ENCODE results near the gene SEC11A. TPM values are rescaled to one million over a fixed set of nuclear protein-coding genes. Genes with fewer than 3 reads are reported as not detected.
"Not testable (repeated sequence)": the region's sequence is repeated elsewhere in the genome, so short reads cannot be mapped to it uniquely, and the experiment has no call there.

Gene SEC11A
- total RNA-seq, 1 donor from 2014 or later, result 68.9 TPM

DNA sequence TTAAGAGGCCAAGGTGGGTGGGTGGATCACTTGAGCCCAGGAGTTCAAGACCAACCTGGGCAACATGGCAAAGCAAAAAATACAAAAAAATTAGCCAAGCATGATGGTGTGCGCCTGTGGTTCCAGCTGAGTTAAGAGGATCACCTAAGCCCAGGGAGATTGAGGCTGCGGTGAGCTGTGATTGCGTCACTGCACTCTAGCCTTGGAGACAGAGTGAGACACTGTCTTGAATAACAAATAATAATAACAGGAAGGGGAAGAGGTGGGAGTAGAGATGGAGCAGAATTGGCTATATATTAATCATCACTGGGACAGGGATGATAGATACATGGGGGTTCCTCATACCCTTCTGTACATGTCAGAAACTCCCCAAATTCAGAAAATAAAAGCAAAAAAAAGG lies 34.1 kb downstream of the SEC11A start:
- no peak for DNase-seq

DNA sequence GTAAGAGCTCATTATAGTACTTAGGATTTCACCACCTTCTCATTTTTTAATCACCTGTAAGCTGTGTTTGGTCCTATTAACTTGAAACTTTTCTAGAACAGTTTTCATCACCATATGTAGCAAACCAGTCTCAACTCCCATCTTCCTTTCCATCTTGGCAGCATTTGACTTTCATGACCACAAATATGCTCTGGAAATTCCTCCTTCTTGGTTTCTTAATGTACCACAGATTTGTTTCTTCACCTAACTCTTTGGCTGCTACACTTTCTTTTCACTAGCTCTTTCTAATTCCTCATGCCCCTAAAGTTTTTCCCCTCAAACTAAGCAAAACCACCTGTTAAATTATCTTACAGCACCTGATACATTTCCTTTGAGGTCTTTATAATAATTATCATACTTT lies 44.7 kb downstream of the SEC11A start:
- no peak for DNase-seq

DNA sequence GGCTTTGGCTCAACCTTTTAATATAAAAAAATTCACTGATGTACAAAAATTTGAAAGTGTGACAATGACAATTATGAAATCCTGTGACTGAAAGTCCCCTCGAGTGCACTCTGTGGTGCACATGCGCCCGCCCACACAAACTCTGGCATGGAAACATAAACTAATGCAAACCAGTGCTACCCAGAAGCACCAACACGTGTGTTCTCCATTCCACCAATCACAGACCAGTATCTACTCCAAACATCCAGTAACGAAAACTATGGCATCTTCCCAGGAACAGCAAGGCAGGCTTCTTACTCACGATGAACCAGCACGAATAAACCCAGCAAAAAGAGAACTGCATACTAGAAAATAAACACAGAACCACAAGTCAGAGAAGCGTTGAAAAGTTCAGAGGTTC lies 46.2 kb downstream of the SEC11A start:
- no peak for DNase-seq

DNA sequence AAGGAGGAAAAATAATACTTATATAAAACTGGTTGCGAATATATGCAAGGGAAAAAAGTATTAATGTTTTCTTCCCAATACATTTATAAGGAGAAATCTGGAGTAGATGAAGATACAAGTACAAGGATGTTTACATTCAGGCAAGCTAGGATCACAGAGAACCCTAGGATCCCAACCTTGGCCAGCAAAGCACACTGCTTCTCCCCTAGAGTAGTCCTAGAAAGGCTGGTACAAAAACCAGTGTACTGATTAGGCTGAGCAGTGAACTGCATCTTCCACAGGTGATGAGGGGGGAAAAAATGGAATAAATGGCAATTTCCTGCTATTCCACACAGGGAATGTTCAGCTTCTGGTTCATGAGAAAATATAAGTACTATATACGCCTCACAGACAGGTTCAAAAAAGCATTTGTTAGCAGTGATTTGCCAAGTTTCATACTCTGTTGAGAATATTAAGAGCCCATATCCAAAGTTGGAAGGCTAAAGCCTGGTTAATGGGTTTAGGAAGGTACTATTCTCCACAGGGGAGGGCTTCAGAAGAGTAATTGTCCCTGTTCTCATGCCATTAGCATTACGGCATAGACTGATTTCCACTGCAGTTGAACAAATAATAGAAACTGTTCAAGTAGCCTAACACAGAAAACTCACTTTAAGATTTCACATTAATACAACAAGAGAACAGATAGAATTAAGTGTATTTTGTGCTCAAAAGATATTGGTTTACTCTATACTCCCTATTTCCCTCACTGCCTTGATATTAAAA lies 47.5 kb downstream of the SEC11A start:
- DNase-seq, result no peak

DNA sequence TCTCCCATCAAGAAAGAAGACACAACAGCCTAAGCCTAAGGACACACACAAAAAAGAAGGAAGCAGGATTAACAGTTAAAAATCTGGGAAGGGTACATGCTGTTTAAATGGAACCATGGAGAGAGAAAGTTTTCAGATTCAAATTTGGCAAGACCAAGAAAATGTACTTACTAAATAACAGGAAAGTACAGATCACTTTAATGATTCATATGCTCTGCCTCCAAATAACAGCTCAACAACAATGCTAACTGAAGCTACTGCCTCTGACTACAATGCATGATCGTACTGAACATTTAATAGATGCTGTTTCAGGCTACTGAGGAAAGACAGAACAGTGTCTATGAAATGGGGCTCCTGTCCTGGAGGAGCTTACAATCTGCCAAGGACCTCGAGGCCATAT lies 49.6 kb downstream of the SEC11A start:
- DNase-seq, result no peak

DNA sequence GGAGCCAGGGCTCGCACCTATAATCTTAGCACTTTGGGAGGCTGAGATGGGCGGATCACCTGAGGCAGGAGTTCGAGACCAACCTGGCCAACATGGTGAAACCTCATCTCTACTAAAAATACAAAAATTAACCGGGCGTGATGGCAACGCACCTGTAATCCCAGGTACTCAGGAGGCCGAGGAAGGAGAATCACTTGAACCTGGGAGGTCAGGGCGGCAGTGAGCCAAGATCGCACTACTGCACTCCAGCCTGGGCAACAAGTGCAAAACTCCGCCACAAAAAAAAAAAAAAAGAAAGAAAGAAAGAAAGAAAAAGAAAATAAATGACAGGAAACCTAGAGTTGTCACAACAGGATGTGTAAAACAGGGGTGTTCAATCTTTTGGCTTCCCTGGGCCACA lies 54.9 kb downstream of the SEC11A start:
- DNase-seq, result no peak

DNA sequence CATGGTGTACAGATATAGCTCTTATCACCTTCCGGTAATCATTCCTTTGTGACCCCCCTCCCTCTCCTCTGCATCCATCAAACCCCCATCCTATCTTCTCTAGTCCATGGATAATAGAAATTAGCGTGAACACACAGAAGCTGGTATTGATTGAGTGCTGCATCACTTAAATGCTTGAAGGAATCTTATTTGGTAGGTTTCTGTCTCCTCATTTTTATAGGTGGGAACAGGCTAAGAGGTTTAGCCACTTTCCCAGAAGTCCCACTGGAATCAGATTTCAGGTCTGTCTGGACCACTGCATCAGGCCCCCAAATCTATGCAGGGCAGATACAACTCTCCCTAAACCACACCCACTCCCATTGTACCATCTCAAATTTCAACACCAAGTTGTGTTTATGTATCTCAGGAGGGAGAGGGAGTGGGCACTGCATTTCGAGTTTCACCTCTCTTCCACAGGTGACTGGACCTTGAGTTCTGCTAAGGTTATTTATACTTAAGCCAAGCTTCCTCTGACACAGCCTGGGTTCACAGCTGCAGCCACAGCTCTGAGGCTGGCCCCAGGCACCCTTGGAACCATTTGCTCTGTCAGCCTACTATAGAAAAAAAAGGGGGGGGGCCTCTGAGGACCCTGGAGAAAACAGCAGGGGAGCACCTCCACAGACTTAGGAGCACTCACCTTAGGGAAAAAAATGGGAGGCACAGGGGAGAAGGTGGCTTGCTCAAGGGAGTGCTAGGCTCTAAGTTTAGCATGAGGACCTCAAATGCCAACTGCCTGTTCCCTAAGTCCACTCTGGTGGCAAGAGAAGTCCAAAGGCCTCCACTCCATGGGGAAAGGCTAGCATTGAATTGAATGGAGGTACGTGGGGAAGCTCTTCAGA lies 55.8 kb downstream of the SEC11A start:
- no peak for DNase-seq

DNA sequence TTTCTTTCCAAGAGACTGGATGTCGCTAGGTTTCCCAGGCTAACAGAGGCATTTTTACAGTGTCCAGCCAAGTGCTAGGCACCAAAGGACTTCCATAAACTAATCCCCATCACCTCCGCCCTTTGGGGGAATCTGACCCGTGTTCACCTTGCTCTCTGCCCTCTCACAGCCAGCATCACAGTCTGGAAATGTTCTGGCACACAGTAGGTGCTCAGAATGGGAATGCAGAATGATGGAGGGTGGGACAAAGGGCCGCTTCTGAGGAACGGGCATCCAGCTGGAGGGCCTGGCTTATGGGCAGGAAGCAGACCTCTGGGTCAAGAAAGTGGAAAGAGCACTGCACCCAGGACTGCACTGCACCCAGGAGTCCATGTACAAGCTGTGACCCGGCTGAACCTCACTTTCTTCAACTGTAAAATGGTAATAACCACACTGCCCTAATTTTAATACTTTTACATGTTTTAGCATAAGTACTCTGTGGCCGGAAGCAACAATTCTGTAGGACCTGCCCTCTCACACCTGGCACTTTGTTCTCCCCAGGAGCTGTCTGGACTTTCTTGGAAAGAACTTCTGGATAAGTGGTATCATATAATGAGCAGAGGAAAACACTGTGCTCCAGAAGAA lies 57.0 kb downstream of the SEC11A start:
- DNase-seq, result no peak

DNA sequence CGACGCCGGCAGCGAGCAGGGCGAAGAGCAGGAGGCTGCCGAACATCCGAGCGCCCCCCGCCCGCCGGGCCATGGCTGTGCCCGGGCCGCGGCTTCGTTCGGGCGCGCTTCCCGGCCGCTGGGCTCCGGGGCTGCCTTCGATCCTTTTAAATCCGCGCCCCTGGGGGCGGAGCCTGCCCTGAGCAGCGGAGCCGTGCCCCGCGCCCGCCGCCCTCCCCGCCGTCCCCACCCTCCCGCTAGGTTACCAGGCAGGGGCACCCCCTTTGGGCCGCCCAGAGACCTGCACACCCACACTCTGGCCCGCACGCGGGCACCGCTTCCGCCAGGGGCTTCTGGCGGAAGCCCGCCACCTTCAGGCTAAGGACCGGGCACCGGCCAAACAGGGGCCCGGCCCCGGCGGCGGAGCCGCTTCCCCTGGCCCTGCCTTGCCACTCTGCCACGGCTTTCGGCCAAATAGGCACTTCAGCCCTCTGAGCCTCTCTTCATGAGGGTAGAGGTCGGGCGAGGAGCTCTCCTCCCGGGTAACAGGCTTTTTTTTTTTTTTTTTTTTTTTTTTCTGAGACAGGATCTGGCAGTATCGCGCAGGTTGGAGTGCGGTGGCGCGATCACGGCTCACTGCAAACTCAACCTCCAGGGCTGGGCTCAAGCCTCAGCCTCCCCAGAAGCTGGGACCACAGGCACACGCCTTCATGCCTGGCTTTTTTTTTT lies 57.7 kb downstream of the SEC11A start, which contains the start of gene NMB:
Gene NMB, minus strand, starts transcription at position 120 of the 708 bp plus-strand sequence. Its CDS starts 47 bp downstream, at position 73.
- DNase-seq, result peak; percentile 69

DNA sequence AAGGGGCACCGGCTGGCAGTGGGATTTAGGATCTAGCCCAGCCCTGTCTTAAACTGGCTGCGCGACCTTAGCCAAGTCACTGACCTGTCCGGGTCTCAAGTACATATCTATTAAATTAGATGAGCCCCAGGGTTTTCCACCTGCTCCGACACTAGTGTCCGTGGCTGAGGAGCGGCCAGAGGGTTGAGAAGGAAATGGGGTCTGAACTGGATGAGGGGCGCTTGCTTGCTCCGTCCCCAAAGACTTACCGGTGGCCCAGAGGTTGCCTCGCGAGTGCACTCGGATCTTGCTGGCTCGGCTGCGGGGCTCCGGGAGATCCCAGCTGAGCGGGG lies 58.2 kb downstream of the SEC11A start:
- no peak for DNase-seq

DNA sequence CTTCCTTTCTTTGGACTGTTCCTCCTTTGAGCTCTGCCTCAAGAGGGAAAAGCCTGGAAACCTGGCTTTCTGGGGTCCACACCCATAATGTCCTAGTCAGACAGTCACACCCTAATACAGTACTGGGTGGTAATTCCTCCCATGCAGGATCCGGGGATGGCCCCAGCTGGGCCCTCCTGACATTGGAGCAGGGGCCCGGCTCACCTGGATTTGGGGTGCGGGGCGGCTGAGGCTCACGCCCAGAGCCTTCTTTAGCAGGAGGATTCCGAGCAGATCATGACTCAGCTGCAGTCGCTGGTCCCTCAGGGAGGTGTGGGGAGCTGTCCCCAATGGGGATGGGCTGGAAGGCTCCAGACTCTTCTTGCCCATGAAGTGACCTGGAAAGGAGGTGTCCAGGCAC lies 59.0 kb downstream of the SEC11A start:
- no peak for DNase-seq

DNA sequence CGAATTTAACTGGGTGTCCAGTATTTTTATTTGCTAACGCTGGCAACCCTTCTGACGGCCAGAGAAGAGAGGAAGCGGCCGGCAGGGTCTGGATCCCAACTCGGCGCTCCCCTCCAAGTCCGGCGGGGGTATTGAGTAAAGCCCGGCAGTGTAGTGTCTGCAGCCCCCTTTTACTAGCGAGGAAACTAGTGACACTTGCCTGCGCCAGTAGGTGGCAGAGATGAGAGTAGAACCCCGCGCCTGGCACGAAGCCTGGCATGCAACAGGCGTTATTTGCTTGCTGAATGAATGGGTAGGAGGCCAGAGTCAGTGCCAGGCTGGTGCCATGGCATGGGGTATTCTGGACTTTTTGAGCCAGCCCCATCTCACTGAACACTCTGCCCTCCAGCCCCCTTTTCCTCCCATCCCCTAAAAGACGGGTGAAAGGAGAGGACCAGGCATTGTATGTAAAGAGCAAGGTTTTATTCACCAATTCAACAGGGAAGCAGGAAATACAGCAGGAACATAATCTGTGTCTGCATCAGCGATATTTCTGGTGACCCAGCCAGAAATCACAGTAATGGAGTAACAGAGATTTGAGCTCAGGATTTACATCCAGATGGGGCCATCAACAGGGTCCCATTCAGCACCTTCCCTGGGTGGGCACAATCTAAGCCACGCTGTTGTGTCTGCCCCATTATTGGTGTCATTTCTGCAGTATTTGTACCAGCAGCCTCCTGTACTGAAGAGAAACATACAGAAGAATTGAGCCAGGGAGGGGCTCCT lies 61.1 kb downstream of the SEC11A start:
- peak; percentile 65 for DNase-seq

DNA sequence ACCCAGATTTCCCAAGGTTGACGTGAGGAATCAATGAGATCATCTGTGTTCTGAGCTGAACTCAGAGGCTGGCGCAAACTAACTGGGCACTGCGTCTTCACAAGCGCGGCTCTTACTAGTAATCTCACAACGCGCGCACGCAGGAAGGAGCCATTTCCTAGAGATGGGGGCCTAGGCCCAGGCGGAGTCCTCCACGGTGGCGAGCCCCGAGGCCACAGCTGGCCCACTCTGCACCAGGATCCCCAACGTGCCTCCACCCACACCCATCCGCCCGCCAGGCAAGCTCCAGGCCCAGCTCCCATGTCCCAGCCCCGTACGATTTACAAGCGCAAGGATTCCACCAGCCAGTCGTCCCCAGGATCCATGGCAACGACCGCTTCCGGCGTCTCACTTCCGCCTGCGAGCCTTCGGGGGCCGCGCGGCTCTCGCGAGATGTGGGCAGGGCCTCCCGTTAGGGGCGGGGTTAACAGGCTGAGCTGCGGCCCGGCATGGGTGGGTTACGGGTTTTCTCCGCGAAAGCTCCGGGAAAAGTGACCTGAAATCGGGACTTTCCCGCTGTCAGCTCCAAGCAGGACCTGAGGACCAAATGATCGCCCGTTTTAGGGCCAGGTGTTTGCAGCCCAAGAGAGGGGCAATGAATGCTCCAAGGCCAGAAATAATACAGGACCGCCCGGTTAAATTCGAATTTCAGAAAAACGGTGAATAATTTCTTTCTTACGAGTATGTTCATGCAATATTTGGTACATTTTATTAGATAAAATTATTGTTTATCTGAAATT lies 61.8 kb downstream of the SEC11A start, which contains the start of gene WDR73:
Gene WDR73, minus strand, starts transcription at position 374 of the 779 bp plus-strand sequence. Its CDS starts 9 bp downstream, at position 365.
- DNase-seq, result peak; percentile 98

DNA sequence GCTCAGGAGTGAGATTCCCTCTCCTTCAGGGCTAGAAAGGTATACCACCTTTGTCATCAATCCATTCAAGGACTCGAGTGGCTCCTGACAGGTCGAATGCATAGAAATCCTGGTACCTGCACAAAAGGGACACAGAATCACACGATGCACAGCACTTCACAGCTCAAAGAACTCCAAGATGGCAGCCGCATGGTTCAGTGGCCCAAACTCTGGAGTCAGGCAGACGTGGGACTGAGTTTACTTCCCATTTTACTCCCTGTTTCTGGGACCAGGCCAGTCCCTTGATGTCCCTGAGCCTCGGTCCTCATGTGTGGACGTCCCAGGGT lies 62.4 kb downstream of the SEC11A start:
- no peak for DNase-seq

DNA sequence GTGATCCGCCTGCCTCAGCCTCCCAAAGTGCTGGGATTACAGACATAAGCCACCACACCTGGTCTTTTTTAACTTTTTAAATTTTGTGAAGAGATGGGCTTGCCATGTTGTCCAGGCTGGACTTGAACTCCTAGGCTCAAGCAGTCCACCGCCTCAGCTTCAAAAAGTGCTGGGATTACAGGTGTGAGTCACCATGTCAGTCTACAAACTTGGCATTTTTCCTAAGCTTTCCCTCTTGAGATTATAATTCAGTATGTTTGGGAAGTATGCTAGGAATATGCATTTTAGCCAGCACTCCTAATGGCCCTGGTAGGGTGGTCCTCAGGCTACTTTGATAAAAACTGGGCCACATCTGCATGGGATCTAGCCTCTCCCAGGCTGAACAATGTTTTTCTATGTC lies 66.2 kb downstream of the SEC11A start:
- DNase-seq, result no peak

DNA sequence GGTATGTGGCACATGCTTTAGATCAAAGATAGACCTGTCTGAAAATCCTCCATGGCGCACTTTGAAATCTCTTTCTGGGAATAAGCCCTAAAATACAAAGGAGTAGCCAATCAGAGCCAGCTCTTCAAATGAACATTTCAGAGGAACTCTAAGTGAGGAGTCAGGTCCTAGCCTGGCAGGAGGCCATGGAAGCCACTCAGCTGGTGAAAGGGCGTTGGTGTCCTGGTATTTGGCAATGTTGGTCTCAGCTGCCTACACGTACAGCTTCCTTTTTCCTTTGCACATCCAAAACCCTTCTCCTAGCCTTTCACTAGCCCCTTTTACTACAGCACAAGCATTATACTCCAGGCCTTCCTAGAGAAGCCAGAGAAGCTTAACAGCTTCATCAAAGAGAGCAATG lies 67.4 kb downstream of the SEC11A start:
- DNase-seq, result no peak

DNA sequence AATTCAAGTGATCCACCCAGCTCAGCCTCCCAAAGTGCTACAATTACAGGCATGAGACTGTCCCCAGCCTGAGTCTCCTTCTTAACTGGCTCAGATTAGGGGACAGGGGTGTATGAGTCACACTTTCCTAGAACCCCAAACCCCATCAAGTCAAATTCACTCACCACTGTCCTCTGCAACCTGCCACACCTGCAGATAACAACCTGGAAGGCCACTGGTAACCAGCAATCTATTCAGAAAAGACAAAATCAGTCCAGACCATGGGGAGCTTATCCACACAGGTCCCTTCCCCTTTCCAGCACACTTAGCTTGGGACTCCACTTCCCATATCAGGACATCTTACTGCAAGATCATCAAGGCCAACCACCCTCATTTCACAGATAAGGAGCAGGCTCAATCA lies 68.2 kb downstream of the SEC11A start:
- DNase-seq, result no peak

DNA sequence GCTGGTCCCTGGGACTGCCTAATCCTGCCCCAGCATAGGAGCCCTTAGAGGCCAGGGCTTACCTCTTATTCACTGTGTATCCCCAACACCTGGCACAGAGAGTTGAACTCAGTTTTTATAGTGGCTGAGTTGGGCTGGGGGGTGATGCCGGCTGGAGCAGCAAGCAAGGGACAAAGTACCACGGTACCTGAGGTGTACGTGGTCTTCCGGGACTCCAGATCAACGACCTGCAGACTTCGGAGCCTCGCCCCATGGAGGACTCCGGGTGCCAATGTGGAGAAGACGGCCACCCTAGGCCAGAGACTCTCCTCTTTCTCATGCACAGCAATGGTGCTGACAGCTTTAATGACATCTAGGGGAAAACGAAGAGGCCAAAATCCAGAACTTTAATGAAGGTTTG lies 69.9 kb downstream of the SEC11A start:
- no peak for DNase-seq

DNA sequence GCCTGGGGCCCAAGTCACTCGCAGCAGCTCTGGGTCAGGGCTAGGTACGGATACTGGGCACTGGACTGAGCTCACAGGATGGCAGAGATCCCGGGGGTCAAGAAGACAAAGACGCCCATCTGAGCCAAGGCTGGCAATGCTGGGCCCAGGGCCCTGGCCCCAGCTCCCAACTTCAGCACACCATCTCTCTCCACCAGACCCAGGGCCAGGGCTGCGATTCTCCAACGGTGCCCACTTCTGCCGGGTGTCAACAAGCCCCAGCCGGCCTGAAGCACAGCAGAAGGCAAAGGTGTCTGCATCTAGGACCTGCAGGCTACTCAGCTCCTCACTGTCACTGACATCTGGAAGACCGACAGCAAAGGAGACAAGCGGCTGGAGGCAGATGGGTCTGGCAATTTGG lies 70.4 kb downstream of the SEC11A start:
- no peak for DNase-seq

DNA sequence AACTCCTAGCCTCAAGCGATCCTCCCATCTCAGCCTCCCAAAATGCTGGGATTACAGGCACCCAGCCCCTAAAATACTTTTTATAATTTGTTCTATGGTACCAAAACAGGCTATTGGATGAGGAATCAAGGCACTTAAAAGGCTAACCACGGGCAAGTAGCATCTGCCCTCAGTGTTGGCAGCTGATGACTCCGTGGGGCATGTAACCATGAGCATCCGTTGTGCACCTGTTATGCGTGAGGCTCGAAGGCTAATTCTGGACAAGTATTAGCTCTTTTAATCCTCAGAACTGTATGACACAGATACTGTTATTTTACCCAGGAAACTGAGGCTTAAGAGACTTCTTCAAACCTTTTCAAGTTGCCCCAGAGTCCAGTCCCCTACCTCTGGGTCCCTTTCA lies 72.1 kb downstream of the SEC11A start:
- no peak for DNase-seq

DNA sequence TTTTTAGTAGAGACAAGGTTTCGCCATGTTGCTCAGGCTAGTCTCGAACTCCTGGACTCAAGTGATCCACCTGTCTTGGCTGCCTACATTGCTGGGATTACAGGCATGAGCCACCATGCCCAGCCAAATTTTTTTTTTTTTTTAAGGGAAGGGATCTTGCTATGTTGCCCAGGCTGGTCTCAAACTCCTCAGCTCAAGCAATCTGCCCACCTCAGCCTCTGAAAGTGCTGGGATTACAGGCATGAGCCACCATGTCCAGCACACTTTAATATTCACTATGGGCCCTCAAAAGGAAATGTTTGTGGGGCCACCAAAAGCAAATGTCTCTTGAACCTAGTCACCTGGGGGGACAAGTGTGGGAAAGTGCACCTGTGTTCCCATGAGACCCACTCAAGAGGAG lies 73.3 kb downstream of the SEC11A start:
- DNase-seq, result not testable (repeated sequence)

Measured in occipital lobe (tissue), 2 donors.